Measurements from ENCODE around the gene PKN2.
"Not testable (repeated sequence)": the region's sequence is repeated elsewhere in the genome, so short reads cannot be mapped to it uniquely, and the experiment has no call there.

Gene PKN2

GRCh38 chr1:88803444-88803843, 119.4 kb downstream of the PKN2 start:
- no peak for DNase-seq (ENCODE audit: extremely low read depth, low read depth)
- no peak overlapping the region for H3K4me3 ChIP-seq (replicated peaks; ENCODE audit: low read depth, low read length)
- TF ChIP-seq, protein P1, sequence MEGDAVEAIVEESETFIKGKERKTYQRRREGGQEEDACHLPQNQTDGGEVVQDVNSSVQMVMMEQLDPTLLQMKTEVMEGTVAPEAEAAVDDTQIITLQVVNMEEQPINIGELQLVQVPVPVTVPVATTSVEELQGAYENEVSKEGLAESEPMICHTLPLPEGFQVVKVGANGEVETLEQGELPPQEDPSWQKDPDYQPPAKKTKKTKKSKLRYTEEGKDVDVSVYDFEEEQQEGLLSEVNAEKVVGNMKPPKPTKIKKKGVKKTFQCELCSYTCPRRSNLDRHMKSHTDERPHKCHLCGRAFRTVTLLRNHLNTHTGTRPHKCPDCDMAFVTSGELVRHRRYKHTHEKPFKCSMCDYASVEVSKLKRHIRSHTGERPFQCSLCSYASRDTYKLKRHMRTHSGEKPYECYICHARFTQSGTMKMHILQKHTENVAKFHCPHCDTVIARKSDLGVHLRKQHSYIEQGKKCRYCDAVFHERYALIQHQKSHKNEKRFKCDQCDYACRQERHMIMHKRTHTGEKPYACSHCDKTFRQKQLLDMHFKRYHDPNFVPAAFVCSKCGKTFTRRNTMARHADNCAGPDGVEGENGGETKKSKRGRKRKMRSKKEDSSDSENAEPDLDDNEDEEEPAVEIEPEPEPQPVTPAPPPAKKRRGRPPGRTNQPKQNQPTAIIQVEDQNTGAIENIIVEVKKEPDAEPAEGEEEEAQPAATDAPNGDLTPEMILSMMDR (IDR thresholded peaks at IDR 0.05; ENCODE audit: low read depth, low read length, missing control alignments): no peak

DNA sequence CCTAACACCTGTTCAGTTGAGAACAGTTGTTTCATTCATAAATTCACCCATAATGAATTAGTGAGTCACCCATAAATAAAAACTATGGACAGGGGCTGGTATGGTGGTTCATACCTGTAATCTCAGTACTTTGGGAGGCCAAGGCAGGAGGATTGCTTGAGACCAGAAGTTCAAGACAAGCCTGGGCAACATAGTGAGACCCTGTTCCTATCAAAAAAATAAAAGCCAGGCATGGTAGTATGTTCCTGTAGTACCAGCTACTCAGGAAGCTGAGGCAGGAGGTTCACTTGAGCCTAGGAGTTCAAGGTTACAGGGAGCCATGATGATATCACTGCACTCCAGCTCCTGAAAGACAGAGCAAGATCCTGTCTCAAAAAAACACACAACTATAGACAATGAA, 128.3 kb downstream of the PKN2 start:
- TF ChIP-seq, protein P1 (IDR thresholded peaks at IDR 0.05; ENCODE audit: low read depth, low read length, missing control alignments): no peak
- no peak overlapping the region for H3K4me3 ChIP-seq (replicated peaks; ENCODE audit: low read depth, low read length)
- no peak for DNase-seq (ENCODE audit: extremely low read depth, low read depth)

DNA sequence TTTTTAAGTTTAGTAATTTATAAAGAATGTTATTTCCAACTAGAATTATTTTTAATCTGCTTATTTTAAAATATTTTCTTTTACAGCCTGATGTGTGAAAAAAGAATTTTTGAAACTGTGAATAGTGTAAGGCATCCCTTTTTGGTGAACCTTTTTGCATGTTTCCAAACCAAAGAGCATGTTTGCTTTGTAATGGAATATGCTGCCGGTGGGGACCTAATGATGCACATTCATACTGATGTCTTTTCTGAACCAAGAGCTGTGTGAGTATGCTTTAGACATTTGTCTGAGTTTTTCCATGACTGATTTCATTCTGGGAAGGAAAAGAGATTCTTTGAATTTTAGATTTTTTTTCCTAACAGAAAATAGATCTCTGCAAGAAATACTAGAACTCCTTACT, 129.4 kb downstream of the PKN2 start:
- TF ChIP-seq, protein P1 (IDR thresholded peaks at IDR 0.05; ENCODE audit: low read depth, low read length, missing control alignments): no peak
- no peak overlapping the region for H3K4me3 ChIP-seq (replicated peaks; ENCODE audit: low read depth, low read length)
- no peak for DNase-seq (ENCODE audit: extremely low read depth, low read depth)

DNA sequence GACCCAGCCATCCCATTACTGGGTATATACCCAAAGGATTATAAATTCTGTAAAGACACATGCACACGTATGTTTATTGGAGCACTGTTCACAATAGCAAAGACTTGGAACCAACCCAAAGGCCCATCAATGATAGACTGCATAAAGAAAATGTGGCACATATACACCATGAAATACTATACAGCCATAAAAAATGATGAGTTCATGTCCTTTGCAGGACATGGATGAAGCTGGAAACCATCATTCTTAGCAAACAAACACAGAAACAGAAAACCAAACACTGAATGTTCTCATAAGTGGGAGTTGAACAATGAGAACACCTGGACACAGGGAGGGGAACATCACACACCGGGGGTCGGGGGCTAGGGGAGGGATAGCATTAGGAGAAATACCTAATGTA, 135.6 kb downstream of the PKN2 start:
- H3K4me3 ChIP-seq (replicated peaks; ENCODE audit: low read depth, low read length); DNase-seq (ENCODE audit: extremely low read depth, low read depth): not testable (repeated sequence)

- DNase-seq (ENCODE audit: extremely low read depth, low read depth): no peak
- no peak overlapping the region for H3K4me3 ChIP-seq (replicated peaks; ENCODE audit: low read depth, low read length)
- TF ChIP-seq, protein P1 (IDR thresholded peaks at IDR 0.05; ENCODE audit: low read depth, low read length, missing control alignments): no peak
These were observed 141.6 kb downstream of the PKN2 start for GRCh38 chr1:88825721-88826120.

DNA sequence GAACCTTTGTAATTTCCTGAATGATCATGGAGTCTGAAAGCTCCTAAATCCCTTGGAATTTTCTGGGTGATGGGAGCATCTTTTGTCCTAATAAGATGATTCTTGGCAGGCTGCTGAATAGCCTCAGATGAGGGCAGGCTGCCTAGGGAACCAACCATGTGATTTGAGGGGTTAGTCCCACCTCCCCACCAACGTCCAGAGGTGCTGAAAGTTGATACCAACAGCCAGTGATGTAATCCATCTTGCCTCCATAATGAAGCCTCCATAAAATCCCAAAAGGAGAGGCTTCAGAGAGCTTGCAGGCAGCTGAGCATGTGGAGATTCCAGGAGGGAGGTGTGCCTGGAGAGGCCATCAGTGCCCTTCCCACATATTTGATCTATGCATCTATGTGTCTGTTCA, 163.6 kb downstream of the PKN2 start:
- H3K4me3 ChIP-seq (replicated peaks; ENCODE audit: low read depth, low read length): no peak overlapping the region
- peak; percentile 10 for DNase-seq (ENCODE audit: extremely low read depth, low read depth)
- TF ChIP-seq, protein P1 (IDR thresholded peaks at IDR 0.05; ENCODE audit: low read depth, low read length, missing control alignments): no peak

DNA sequence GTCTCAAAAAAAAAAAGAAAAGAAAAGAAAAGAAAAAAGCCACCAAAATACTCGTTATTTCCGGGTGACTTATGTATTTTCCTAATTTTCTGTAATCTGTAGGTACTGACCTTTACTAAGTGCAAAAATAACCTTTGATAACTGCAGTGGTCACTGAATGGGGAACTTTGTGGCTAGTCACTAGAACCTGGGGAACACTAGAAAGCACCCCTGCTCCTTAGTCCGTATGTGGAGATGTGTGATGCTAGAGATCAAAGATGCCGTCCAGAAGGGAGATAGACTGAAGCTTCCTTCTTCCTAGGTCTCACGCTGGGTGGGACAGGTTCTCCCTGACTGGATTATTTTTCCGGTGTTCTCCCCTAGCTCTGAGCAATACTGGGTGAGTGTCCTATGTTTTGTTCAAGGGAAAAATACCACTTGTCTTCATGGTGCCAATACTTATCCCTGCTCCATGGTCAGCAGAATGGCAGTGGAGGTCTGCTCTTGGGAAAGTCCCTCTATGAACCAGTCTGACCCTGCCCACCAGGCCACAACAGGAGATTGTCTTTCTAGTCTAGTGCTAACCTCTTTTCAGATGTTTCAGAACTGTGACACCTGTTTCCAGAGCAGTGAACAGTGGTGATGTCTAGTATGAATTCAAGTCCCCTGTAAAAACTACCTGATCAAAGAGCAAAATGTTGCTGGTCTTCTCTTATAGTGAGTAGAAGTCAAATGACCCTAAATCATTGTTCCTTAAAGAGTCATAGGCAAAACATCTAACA, 167.4 kb downstream of the PKN2 start:
- DNase-seq (ENCODE audit: extremely low read depth, low read depth): no peak
- H3K4me3 ChIP-seq (replicated peaks; ENCODE audit: low read depth, low read length): no peak overlapping the region
- TF ChIP-seq, protein P1 (IDR thresholded peaks at IDR 0.05; ENCODE audit: low read depth, low read length, missing control alignments): no peak
